PC-9 (cell line): ENCODE measurements around the gene SLC6A4. TPM values are rescaled to one million over a fixed set of nuclear protein-coding genes. Genes with fewer than 3 reads are reported as not detected.
A peak's percentile ranks its signal among the peaks of the same experiment; 100 is the strongest.
"Not testable (repeated sequence)": the region's sequence is repeated elsewhere in the genome, so short reads cannot be mapped to it uniquely, and the experiment has no call there.

Source experiments
- BruUV-seq: library from RNA; stranded (reverse); fragments of 400-500 nt; replicated peaks from 2 replicates; lab custom pipeline; 2021; lab: Mats Ljungman, UMichigan
- CTCF ChIA-PET: fragments of 300-600 bp; sonication (Branson Sonifier 250); formaldehyde crosslinking; loops from one replicate; lab custom pipeline; 2022; ENCODE audit warnings: antibody characterized with exemption; lab: Charles Lee
- POLR2A ChIA-PET: fragments of 300-600 bp; sonication (Branson Sonifier 250); formaldehyde crosslinking; loops from one replicate; lab custom pipeline; 2022; ENCODE audit warnings: antibody characterized with exemption; ENCODE audit not compliant: unreplicated experiment; lab: Charles Lee
- DNase-seq, 2 experiments: peaks; one replicate each; pipeline versions ENCODE4 v3.0.0 to v3.0.0-alpha.2; 2015 to 2022; ENCODE audit warnings: mixed read lengths in 1 of 2
- H2AFZ ChIP-seq: fragments of 200-600 bp; sonication (generic); 2 replicates; pipeline ENCODE4 v1.8.1; 2017; ENCODE audit warnings: antibody characterized with exemption
- H3F3A ChIP-seq: fragments of 200-600 bp; sonication (generic); 2 replicates; pipeline ENCODE4 v1.8.1; 2017; ENCODE audit warnings: antibody characterized with exemption, mild to moderate bottlenecking, low read depth; ENCODE audit not compliant: insufficient read depth
- H3K27ac ChIP-seq: fragments of 200-600 bp; sonication (generic); 2 replicates; pipeline ENCODE4 v1.6.1; 2016; ENCODE audit warnings: mixed run types
- H3K27me3 ChIP-seq: fragments of 200-600 bp; sonication (generic); 2 replicates; pipeline ENCODE4 v1.6.1; 2016; ENCODE audit warnings: low read depth, mixed run types; ENCODE audit not compliant: insufficient read depth
- H3K36me3 ChIP-seq: fragments of 200-600 bp; sonication (generic); 2 replicates; pipeline ENCODE4 v1.6.1; 2016; ENCODE audit warnings: low read depth, mixed run types
- H3K4me1 ChIP-seq: fragments of 200-600 bp; sonication (generic); replicated peaks from 2 replicates; pipeline ENCODE4 v1.6.1; 2016; ENCODE audit warnings: mixed run types; ENCODE audit not compliant: insufficient read depth
- H3K4me2 ChIP-seq: fragments of 200-600 bp; sonication (generic); 2 replicates; pipeline ENCODE4 v1.6.1; 2017; ENCODE audit warnings: mixed run types
- H3K4me3 ChIP-seq: fragments of 200-600 bp; sonication (generic); 2 replicates; pipeline ENCODE4 v1.6.1; 2016; ENCODE audit warnings: mixed run types
- H3K79me2 ChIP-seq: fragments of 200-600 bp; sonication (generic); 2 replicates; pipeline ENCODE4 v1.6.1; 2017; ENCODE audit warnings: low read depth, mixed run types
- H3K9me2 ChIP-seq: fragments of 200-600 bp; sonication (generic); 2 replicates; pipeline ENCODE4 v1.8.1; 2017; ENCODE audit warnings: mild to moderate bottlenecking; ENCODE audit not compliant: insufficient read depth
- H3K9me3 ChIP-seq: fragments of 200-600 bp; sonication (generic); 2 replicates; pipeline ENCODE4 v1.8.1; 2016; ENCODE audit warnings: low read depth; ENCODE audit not compliant: insufficient read depth
- H4K20me1 ChIP-seq: fragments of 200-600 bp; sonication (generic); 2 replicates; pipeline ENCODE4 v1.8.1; 2017; ENCODE audit not compliant: insufficient read depth
- EZH2 ChIP-seq: fragments of 200-600 bp; sonication (generic); IDR thresholded peaks from 2 replicates; pipeline ENCODE4 v1.8.0; 2017; ENCODE audit warnings: antibody characterized with exemption, low read depth
- intact Hi-C: fragments of 100-400 bp; cut with micrococcal nuclease; formaldehyde crosslinking; loops from one replicate; pipeline ENCODE4 v1.10.0; 2022; ENCODE audit not compliant: unreplicated experiment
- total RNA-seq: library from RNA; stranded (reverse); gene quantifications from 2 replicates; pipeline ENCODE4 v1.2.3, GENCODE V29; 2021
- TF ChIP-seq, protein P1 (sequence below): fragments of 200-600 bp; sonication (generic); conservative IDR thresholded peaks from 2 replicates; pipeline ENCODE4 v1.6.1; 2017; ENCODE audit warnings: mixed run types, antibody characterized with exemption, mild to moderate bottlenecking, moderate library complexity

Gene SLC6A4
- total RNA-seq, 1 experiment from 2014 or later: not detected

DNA sequence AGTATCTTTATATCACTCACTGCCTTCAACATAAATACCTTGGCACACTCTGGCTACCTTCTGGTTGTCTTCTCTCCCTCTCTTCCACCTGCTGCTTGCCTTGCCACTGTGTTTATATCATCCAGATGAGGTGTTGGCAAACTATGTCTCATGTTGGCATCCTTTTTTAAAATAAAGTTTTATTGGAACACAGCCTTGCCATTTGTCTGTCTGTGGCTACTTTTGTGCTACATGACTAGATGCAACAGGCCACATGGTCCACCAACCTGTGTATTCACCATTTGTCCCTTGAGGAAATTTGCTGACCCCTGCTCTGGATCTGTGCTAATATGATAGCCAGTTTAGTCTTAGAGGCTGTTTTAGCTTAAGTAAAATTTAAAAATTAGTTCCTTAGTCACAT lies 82.0 kb downstream of the SLC6A4 start:
- Histone ChIP-seq H3K36me3 (0 out of 2 replicates have a peak, but pooled peaks cover 7% of the 10 kb centered on the region), H3K4me1 (no peaks in the 10 kb centered on the region), H3K27ac (no peak overlapping the region), H3K79me2 (peaks cover 46% of the 10 kb centered on the region), H3K4me3 (no peak overlapping the region), H3K9me2 (no peaks in the 10 kb centered on the region), H4K20me1 (peaks cover 17% of the 10 kb centered on the region; the same call in 1 of the 2 replicates), H3K9me3 (no peaks in the 10 kb centered on the region), H3F3A (peaks cover 10% of the 10 kb centered on the region; the same call in 1 of the 2 replicates), H2AFZ (no peak overlapping the region), H3K4me2 (no peak overlapping the region), H3K27me3 (no peaks in the 10 kb centered on the region)
- ChIA-PET CTCF (no interaction called here), POLR2A (no interaction called here)
- DNase-seq: no peak
- TF ChIP-seq, protein P1, sequence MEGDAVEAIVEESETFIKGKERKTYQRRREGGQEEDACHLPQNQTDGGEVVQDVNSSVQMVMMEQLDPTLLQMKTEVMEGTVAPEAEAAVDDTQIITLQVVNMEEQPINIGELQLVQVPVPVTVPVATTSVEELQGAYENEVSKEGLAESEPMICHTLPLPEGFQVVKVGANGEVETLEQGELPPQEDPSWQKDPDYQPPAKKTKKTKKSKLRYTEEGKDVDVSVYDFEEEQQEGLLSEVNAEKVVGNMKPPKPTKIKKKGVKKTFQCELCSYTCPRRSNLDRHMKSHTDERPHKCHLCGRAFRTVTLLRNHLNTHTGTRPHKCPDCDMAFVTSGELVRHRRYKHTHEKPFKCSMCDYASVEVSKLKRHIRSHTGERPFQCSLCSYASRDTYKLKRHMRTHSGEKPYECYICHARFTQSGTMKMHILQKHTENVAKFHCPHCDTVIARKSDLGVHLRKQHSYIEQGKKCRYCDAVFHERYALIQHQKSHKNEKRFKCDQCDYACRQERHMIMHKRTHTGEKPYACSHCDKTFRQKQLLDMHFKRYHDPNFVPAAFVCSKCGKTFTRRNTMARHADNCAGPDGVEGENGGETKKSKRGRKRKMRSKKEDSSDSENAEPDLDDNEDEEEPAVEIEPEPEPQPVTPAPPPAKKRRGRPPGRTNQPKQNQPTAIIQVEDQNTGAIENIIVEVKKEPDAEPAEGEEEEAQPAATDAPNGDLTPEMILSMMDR: no peak
- no peak for TF ChIP-seq EZH2
- no TSS peak for BruUV-seq
- intact Hi-C loops: no loop called here

DNA sequence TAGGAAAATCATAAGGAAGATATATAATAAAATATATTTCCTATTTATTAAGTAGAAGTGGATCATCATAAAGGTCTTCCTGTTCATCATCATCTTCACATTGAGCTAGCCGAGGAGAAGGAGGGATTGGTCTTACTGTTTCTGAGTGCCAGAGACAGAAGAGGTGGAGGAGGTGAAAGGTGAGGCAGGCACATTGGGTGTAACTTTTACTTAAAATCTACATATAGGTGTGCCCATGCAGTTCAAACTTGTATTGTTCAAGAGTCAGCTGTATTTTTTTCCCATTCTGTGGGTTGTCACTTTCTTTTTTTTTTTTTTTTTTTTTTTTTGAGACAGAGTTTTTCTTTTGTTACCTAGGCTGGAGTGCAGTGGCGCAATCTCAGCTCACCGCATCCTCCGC lies 84.0 kb downstream of the SLC6A4 start:
- peaks cover 14% of the 10 kb centered on the region; the same call in 1 of the 2 replicates for H3F3A ChIP-seq
- H3K27me3 ChIP-seq: no peaks in the 10 kb centered on the region
- intact Hi-C loops: no loop called here
- ChIA-PET CTCF (no interaction called here), POLR2A (no interaction called here)
- H3K9me3 ChIP-seq: no peaks in the 10 kb centered on the region
- DNase-seq: no peak
- H3K9me2 ChIP-seq: no peaks in the 10 kb centered on the region
- H3K4me2 ChIP-seq: no peak overlapping the region
- no TSS peak for BruUV-seq
- 0 out of 2 replicates have a peak, but pooled peaks cover 5% of the 10 kb centered on the region for H3K36me3 ChIP-seq
- no peak overlapping the region for H2AFZ ChIP-seq
- no peak overlapping the region for H3K4me3 ChIP-seq
- TF ChIP-seq, protein P1: no peak
- no peak for TF ChIP-seq EZH2
- H4K20me1 ChIP-seq: peaks cover 15% of the 10 kb centered on the region
- H3K27ac ChIP-seq: no peak overlapping the region
- peaks cover 50% of the 10 kb centered on the region for H3K79me2 ChIP-seq
- H3K4me1 ChIP-seq: no peaks in the 10 kb centered on the region

DNA sequence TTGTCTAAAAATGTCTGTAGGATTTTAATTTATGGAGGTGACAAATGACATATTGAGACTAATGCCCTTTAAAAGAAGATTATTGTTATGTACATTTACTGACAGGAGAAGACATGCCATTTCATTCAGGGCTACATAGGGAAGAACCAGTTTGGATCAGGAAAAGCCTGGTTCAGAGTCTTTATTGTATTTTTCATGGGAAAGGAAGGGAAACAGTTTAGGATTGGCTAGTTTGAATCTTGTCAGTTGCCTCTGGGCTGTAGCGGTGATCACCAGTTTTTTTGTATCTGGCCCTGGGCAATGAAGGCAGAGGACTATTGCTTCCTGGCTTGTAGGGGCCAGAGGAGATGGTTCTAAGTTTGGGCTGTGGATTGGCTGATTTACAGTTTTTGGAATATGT lies 87.1 kb downstream of the SLC6A4 start:
- DNase-seq: no peak
- no peak overlapping the region for H2AFZ ChIP-seq
- H3K27me3 ChIP-seq: no peaks in the 10 kb centered on the region
- BruUV-seq: no TSS peak
- H3K4me1 ChIP-seq: no peaks in the 10 kb centered on the region
- ChIA-PET POLR2A (no interaction called here), CTCF (no interaction called here)
- TF ChIP-seq, protein P1: no peak
- no peak for TF ChIP-seq EZH2
- H3K9me2 ChIP-seq: no peaks in the 10 kb centered on the region
- intact Hi-C loops: no loop called here
- no peaks in the 10 kb centered on the region for H3K36me3 ChIP-seq
- peaks cover 16% of the 10 kb centered on the region for H4K20me1 ChIP-seq
- no peaks in the 10 kb centered on the region for H3K9me3 ChIP-seq
- H3F3A ChIP-seq: peaks cover 17% of the 10 kb centered on the region; the same call in 1 of the 2 replicates
- no peak overlapping the region for H3K4me3 ChIP-seq
- H3K27ac ChIP-seq: 0 out of 2 replicates have a peak overlapping the region, but pooled peaks have one; percentile 13
- no peak overlapping the region for H3K4me2 ChIP-seq
- peaks cover 44% of the 10 kb centered on the region for H3K79me2 ChIP-seq

DNA sequence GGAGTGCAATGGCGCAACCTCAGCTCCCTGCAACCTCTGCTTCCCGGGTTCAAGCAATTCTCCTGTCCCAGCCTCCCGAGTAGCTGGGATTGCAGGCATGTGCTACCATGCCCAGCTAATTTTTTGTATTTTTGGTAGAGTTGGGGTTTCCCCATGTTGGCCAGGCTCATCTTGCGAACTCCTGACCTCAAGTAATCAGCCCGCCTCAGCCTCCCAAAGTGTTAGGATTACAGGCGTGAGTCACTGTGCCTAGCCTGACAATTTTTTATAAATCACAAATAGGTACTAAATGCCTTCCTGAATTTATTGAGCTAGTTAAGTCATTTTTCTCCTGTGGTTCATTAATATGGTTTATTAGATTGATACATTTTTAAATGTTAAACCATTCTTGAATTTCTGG lies 87.6 kb downstream of the SLC6A4 start:
- H3K4me3 ChIP-seq, H2AFZ ChIP-seq, H3K9me2 ChIP-seq, DNase-seq, BruUV-seq, H3K4me2 ChIP-seq, intact Hi-C loops, H3K36me3 ChIP-seq, H3K9me3 ChIP-seq, POLR2A ChIA-PET, H3K4me1 ChIP-seq, CTCF ChIA-PET, H3K27me3 ChIP-seq: not testable (repeated sequence)
- peaks cover 18% of the 10 kb centered on the region for H4K20me1 ChIP-seq
- H3F3A ChIP-seq: peaks cover 20% of the 10 kb centered on the region; the same call in 1 of the 2 replicates
- peaks cover 44% of the 10 kb centered on the region for H3K79me2 ChIP-seq
- 0 out of 2 replicates have a peak overlapping the region, but pooled peaks have one; percentile 13 for H3K27ac ChIP-seq
